GM12891 (cell line): ENCODE results near the gene ALDH3B1.
A peak's percentile ranks its signal among the peaks of the same experiment; 100 is the strongest.

Experiments used
- POLR2A ChIP-seq: IDR thresholded peaks from 2 replicates; pipeline ENCODE4 v1.6.1; 2011; ENCODE audit warnings: low read depth, low read length, control low read depth
- POLR2AphosphoS5 ChIP-seq: IDR thresholded peaks from 2 replicates; pipeline ENCODE4 v1.6.1; 2011; ENCODE audit warnings: low read depth, low read length, control low read depth
- TAF1 ChIP-seq: IDR thresholded peaks from 2 replicates; pipeline ENCODE4 v1.6.1; 2011; ENCODE audit warnings: low read depth, low read length, control low read depth

GRCh38 chr11:68056317-68057285, 46.5 kb downstream of the ALDH3B1 start:
- TF ChIP-seq POLR2A (peak; percentile 40; the same call in 1 of the 2 replicates), POLR2AphosphoS5 (peak; percentile 3; the same call in 1 of the 2 replicates), TAF1 (no peak)
